ENCODE results near the gene RALB. TPM values are rescaled to one million over a fixed set of nuclear protein-coding genes. Genes with fewer than 3 reads are reported as not detected.
"Not testable (repeated sequence)": the region's sequence is repeated elsewhere in the genome, so short reads cannot be mapped to it uniquely, and the experiment has no call there.

RALB gene
- total RNA-seq, 2 experiments from 2014 or later = 16.6 to 16.7 TPM

DNA sequence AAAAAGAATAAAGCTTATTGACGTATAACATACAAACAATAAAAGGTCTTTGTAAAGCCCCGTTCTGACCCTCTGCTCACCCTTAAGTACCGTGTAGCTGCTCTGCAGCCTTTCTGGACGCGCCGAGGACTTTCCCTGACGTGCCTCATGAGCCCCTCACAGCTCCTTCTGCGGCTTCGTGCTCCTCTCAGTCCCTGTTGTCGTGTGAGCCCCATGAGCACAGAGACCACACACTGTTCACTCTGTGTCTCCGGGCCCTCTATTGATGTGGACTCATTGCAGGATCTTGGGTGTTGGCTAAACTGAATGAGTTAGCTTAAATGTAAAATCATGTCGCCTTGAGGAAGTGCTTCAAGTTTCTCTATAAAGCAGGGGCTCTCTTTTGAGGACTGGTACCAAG lies 49.6 kb downstream of the RALB start:
- peaks cover 2% of the 10 kb centered on the region for H3K36me3 Mint-ChIP-seq
- no peaks in the 10 kb centered on the region for H3K27me3 Mint-ChIP-seq
- DNase-seq = no peak
- H3K4me1 Mint-ChIP-seq = peaks cover 3% of the 10 kb centered on the region
- H3K4me3 Mint-ChIP-seq = no peak overlapping the region
- H3K9me3 Mint-ChIP-seq = no peaks in the 10 kb centered on the region
- no peak overlapping the region for H3K27ac Mint-ChIP-seq

DNA sequence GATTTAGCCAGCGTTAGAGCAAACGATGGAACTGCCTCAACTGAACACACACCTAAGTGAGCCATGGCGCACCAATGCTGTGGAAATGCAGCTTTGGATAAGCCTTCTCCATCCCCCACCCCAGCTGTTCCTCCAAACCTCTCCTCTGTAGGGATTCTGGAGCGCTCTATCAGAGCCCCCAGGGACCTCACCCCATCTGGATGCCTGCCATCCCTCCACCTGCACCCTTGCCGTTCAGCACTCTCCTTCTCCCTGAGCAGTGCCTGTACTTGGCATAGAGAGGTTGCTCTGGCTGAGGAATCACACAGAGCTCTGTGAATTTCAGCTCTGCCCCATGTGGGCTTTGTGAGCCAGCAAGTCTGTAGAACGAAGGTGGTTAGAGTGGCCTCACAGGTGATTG lies 50.5 kb downstream of the RALB start:
- Mint-ChIP-seq H3K27me3 (no peaks in the 10 kb centered on the region), H3K4me3 (no peak overlapping the region), H3K9me3 (no peaks in the 10 kb centered on the region), H3K36me3 (peaks cover 2% of the 10 kb centered on the region), H3K27ac (no peak overlapping the region), H3K4me1 (peaks cover 3% of the 10 kb centered on the region)
- DNase-seq = no peak

GRCh38 chr2:120305296-120305695 lies 52.6 kb downstream of the RALB start:
- Mint-ChIP-seq H3K9me3 (no peaks in the 10 kb centered on the region), H3K4me1 (peaks cover 6% of the 10 kb centered on the region), H3K27ac (no peak overlapping the region), H3K4me3 (no peak overlapping the region), H3K27me3 (no peaks in the 10 kb centered on the region), H3K36me3 (no peaks in the 10 kb centered on the region)
- DNase-seq = no peak

- Mint-ChIP-seq H3K27ac (no peak overlapping the region), H3K27me3 (no peaks in the 10 kb centered on the region), H3K9me3 (no peaks in the 10 kb centered on the region), H3K36me3 (no peaks in the 10 kb centered on the region), H3K4me3 (no peak overlapping the region), H3K4me1 (peaks cover 7% of the 10 kb centered on the region)
- no peak for DNase-seq
These were observed 53.4 kb downstream of the RALB start for GRCh38 chr2:120305937-120306490.

DNA sequence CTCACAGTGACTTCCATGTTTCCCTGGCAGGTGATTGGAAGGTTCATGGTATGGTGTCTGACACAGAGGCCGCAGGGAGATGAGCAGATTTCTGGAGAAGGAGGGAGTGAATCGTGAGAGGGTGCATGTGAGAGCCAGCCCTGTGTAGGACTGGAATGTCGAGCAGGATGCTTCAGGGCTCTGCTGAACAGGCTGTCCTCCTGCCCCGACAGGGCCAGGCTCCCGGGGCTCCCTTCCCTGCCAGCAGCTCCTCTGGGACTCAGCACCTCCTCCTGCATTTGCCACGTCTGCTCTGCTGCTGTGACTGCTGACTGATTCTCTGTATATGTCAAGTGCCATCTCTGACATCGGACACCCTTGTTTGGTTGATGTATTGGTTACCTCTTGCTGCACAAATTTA lies 54.8 kb downstream of the RALB start:
- peaks cover 3% of the 10 kb centered on the region for H3K27me3 Mint-ChIP-seq
- no peak overlapping the region for H3K4me3 Mint-ChIP-seq
- H3K36me3 Mint-ChIP-seq = no peaks in the 10 kb centered on the region
- no peaks in the 10 kb centered on the region for H3K9me3 Mint-ChIP-seq
- H3K27ac Mint-ChIP-seq = no peak overlapping the region
- DNase-seq = no peak
- peaks cover 7% of the 10 kb centered on the region for H3K4me1 Mint-ChIP-seq

- H3K9me3 Mint-ChIP-seq = no peaks in the 10 kb centered on the region
- no peak overlapping the region for H3K27ac Mint-ChIP-seq
These were observed 55.6 kb downstream of the RALB start for GRCh38 chr2:120308038-120308910.

DNA sequence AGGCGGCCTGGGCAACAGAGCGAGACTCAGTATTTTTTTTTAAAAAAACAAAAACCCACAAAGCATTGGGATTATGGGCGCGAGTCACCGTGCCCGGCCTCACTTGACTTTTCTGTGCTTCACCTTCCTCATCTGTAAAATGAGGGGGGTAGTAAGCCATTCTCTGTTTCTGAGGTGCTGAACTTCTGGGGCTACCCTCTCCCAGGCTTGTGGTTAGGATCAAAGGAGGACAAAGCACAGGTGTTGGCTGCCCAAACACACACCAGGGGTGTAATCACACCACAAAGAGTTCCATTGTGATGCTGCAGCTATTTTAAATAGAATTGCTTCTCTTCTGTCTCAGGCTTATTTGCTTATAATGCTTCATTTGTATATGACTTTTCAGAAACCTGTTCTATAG lies 57.5 kb downstream of the RALB start:
- peaks cover 3% of the 10 kb centered on the region for H3K27me3 Mint-ChIP-seq
- no peak for DNase-seq
- no peak overlapping the region for H3K4me3 Mint-ChIP-seq
- H3K4me1 Mint-ChIP-seq = peaks cover 27% of the 10 kb centered on the region
- H3K36me3 Mint-ChIP-seq = no peaks in the 10 kb centered on the region
- H3K9me3 Mint-ChIP-seq = no peaks in the 10 kb centered on the region
- H3K27ac Mint-ChIP-seq = no peak overlapping the region

More at GRCh38 chr2:120308038-120308910, 55.6 kb downstream of the RALB start:
- Mint-ChIP-seq H3K4me1 (peaks cover 10% of the 10 kb centered on the region), H3K36me3 (no peaks in the 10 kb centered on the region), H3K4me3 (no peak overlapping the region), H3K27me3 (peaks cover 3% of the 10 kb centered on the region)
- peak; percentile 17 for DNase-seq

- Mint-ChIP-seq H3K4me1 (peaks cover 30% of the 10 kb centered on the region), H3K27ac (peak overlapping the region; percentile 12)
- DNase-seq, H3K9me3 Mint-ChIP-seq, H3K4me3 Mint-ChIP-seq, H3K36me3 Mint-ChIP-seq, H3K27me3 Mint-ChIP-seq: not testable (repeated sequence)
These were observed 58.2 kb downstream of the RALB start for GRCh38 chr2:120310841-120311240.

GRCh38 chr2:120312076-120312475 lies 59.4 kb downstream of the RALB start:
- no peaks in the 10 kb centered on the region for H3K9me3 Mint-ChIP-seq
- peaks cover 3% of the 10 kb centered on the region for H3K27me3 Mint-ChIP-seq
- no peak overlapping the region for H3K27ac Mint-ChIP-seq
- H3K4me1 Mint-ChIP-seq = peaks cover 30% of the 10 kb centered on the region
- no peak overlapping the region for H3K4me3 Mint-ChIP-seq
- no peak for DNase-seq
- H3K36me3 Mint-ChIP-seq = no peaks in the 10 kb centered on the region

- DNase-seq = peak; percentile 77
- Mint-ChIP-seq H3K36me3 (no peaks in the 10 kb centered on the region), H3K4me3 (peak overlapping the region; percentile 68), H3K9me3 (no peaks in the 10 kb centered on the region), H3K27ac (peak overlapping the region; percentile 25), H3K4me1 (peaks cover 30% of the 10 kb centered on the region), H3K27me3 (peaks cover 3% of the 10 kb centered on the region)
These were observed 60.4 kb downstream of the RALB start for GRCh38 chr2:120312860-120313694.

DNA sequence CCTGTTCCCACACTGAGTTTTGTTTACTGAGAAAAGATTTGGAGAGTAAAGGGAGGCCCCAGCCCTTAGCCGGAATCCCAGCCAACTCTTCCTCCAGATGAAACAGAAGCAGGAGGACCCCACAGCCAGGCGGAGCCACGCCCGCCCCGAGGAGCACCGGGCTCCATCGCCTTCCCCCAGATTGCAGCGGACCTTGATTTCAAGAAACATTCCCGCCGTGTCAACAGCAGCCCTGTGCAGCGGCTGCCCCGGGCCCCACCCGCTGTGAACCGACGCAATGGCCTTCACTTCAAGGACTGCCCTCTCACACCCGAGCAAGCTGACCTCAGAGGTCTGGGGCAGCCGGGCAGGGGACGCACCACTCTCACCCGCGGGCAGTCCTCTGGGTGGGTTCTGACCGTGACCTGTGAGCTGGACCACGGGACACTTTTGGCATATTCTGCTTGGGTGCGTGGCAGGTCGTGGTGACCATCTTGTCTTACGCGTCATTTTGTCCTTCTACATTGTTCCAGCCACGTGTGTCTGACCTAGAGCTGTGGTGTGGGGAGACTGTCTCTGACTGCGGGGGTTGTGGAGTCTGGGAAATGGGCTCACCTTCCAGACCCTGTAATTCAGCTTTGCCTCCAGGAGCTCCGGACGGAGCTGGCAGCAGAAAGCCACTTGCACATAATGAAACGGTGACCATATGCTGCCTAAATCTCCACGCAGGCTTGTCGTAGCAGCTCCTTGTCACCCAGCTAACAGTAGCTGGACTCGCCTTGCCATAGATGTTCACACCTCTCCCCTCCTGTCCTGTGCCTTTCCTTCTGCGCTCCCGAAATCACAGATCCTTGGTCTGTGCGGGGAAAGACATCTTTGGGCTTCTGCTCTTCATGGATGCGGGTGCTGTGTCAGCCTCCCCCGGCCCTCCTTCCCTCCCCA lies 61.3 kb downstream of the RALB start:
- no peak for DNase-seq
- Mint-ChIP-seq H3K4me3 (peak overlapping the region; percentile 68), H3K9me3 (no peaks in the 10 kb centered on the region), H3K36me3 (no peaks in the 10 kb centered on the region), H3K4me1 (peaks cover 30% of the 10 kb centered on the region), H3K27ac (no peak overlapping the region), H3K27me3 (peaks cover 3% of the 10 kb centered on the region)

DNA sequence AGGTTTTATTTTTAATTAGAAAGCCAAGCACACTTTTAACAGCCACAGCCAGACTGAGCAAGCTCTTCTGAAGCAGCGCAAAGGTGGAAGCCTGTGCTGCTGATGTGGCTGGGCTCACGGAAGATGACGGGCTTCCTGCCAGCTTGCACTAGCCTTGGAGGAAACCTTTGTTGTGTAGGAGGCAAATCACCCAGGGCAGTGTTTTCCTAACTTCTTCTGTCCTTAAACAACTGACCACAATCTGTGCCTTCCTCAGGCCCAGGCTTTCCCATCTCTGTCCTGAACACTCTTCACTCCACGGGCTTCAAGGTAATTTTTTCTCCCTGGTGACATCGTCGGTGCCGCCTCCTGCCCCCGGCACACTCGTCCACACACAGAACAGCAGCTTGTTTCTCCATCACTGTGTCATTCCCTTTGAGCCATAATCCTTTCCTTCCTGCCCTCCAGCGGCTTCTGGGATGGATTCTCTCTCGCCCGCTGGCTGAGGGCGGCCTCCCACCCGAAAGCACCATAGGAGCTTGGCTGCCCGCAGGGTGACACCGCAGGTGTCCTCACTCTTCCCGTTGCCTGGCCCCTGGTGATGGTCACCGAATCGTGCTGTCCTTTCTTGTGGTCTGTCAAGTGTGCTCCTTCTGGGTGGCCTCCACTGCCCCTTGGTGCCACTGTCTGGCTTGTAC lies 62.2 kb downstream of the RALB start:
- Mint-ChIP-seq H3K27me3 (peaks cover 3% of the 10 kb centered on the region), H3K36me3 (no peaks in the 10 kb centered on the region)
- DNase-seq = peak; percentile 19

DNA sequence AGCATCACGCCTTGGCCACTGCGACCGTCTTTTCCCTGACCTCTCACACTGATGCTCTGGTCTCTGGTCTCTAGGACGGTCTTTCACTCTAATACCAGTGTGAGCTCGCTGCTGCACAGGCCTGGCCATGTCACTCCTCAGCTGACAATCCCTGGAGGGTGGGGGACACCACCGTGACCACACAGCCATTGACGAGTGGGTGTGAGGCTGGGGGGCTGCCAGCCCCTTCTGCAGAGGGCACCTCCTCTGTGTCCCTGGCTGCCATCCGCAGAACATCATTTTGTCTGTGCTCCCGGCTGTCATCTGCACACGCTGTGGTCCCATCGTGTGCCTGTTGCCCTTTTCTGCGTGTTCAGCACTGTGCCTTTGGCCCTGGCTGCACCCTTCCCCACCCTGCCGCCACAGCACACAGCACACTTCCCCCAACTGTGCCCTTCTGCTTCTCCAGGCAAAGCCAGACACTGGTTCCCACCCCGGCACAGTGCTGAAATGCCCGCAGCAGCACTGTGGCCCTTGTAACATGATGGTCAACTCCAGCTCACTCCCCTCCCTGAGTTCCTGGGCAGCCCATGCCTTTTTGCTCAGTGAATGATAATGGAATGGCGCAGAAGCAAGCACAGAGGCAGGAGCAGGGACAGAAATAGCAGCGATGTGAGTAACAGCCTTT lies 62.8 kb downstream of the RALB start:
- H3K27ac Mint-ChIP-seq = no peak overlapping the region
- H3K4me3 Mint-ChIP-seq = no peak overlapping the region
- H3K9me3 Mint-ChIP-seq = no peaks in the 10 kb centered on the region

More for the DNA sequence above, 62.2 kb downstream of the RALB start:
- Mint-ChIP-seq H3K27ac (no peak overlapping the region), H3K9me3 (no peaks in the 10 kb centered on the region), H3K4me1 (peaks cover 30% of the 10 kb centered on the region), H3K4me3 (no peak overlapping the region)

More for the DNA sequence above, 62.8 kb downstream of the RALB start:
- no peak for DNase-seq
- H3K27me3 Mint-ChIP-seq = peaks cover 3% of the 10 kb centered on the region
- no peaks in the 10 kb centered on the region for H3K36me3 Mint-ChIP-seq
- H3K4me1 Mint-ChIP-seq = peaks cover 26% of the 10 kb centered on the region

Data from activated naive CD8-positive, alpha-beta T cell treated with anti-CD3 and anti-CD28 coated beads for 36 hours (primary cell).